Tibial nerve (tissue), 4 donors: Measurements from ENCODE around the gene SRPK2. TPM values are rescaled to one million over a fixed set of nuclear protein-coding genes. Genes with fewer than 3 reads are reported as not detected.

ENCODE experiments used
- DNase-seq, 2 donors: peaks; one replicate each; pipeline ENCODE4 v3.0.0-alpha.2; 2019; ENCODE audit warnings: low spot score in 2 of 2
- H3K27ac ChIP-seq, 4 donors: fragments of 200-600 bp; sonication (generic) in 3 of 4; one replicate each; pipeline ENCODE4 v1.5.1; 2017 to 2019; ENCODE audit warnings: mild to moderate bottlenecking in 1 of 4
- H3K27me3 ChIP-seq, 2 donors: fragments of 200-600 bp; sonication (generic) in 1 of 2; one replicate each; pipeline versions ENCODE4 v1.5.1 to v1.6.0; 2017 to 2019
- H3K36me3 ChIP-seq, 3 donors: fragments of 200-600 bp; sonication (generic); one replicate each; pipeline ENCODE4 v1.5.1; 2018 to 2019
- H3K4me1 ChIP-seq, 4 donors: fragments of 200-600 bp; sonication (generic) in 3 of 4; one replicate each; pipeline ENCODE4 v1.5.1; 2017 to 2019
- H3K4me3 ChIP-seq, 4 donors: fragments of 200-600 bp; sonication (generic) in 3 of 4; one replicate each; pipeline ENCODE4 v1.5.1; 2017 to 2019; ENCODE audit warnings: mild to moderate bottlenecking in 1 of 4, moderate library complexity in 1 of 4
- H3K9me3 ChIP-seq, 4 donors: fragments of 200-600 bp; sonication (generic) in 3 of 4; one replicate each; pipeline ENCODE4 v1.5.1; 2017 to 2019
- EP300 ChIP-seq, 2 donors: sonication (generic); formaldehyde crosslinking; IDR thresholded peaks; one replicate each; pipeline ENCODE4 v1.6.1; 2017; ENCODE audit warnings: antibody characterized with exemption in 2 of 2, mild to moderate bottlenecking in 1 of 2
- POLR2A ChIP-seq, 2 donors: fragments of 450-650 bp; IDR thresholded peaks; one replicate each; pipeline ENCODE4 v1.6.1; 2017; ENCODE audit warnings: antibody characterized with exemption in 2 of 2, mild to moderate bottlenecking in 2 of 2, moderate library complexity in 2 of 2
- WGBS, 2 donors: methylation state at CpG; one replicate each; pipeline ENCODE4 v1.1.5; 2018; 5-methylcytosine and 5-hydroxymethylcytosine counted together
- total RNA-seq, 4 donors: library from RNA; depleted of rRNA; stranded (reverse); fragments of >200 nt; gene quantifications; one replicate each; pipeline ENCODE4 v1.1.0, GENCODE V29; 2016
- TF ChIP-seq, protein P1 (sequence below), 5 experiments: fragments of 200-600 bp in 3 of 5; fragments of 450-650 bp in 2 of 5; sonication (generic) in 3 of 5; IDR thresholded peaks; one replicate each; pipeline ENCODE4 v1.5.1; 2016 to 2019; ENCODE audit warnings: antibody characterized with exemption in 5 of 5, mild to moderate bottlenecking in 3 of 5, moderate library complexity in 2 of 5

The SRPK2 gene
- total RNA-seq, 4 donors from 2014 or later = 54.1 to 94.4 (median 61.9) TPM

DNA sequence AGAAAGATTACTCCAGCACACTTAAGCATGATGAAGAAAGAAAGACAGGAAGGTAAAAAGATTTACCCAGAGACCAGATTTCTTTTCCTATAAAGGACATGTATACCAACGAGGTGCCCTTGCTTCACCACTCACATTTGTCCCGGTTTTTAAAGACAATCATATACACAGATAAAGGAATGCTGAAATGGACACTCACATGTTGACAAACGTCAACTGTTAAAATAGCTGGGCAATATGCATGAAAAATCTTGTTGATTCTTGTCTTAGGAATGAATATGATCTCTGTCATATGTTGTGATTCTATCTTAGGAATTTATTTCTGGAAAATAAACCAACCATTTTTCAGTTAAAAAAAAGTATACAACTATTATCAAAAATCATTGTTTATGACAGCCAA, 158.2 kb downstream of the SRPK2 start:
- no peak overlapping the region for H3K27ac ChIP-seq
- H3K4me3 ChIP-seq = no peak overlapping the region
- H3K36me3 ChIP-seq = peaks cover 0 to 19% (median 0%) of the 10 kb centered on the region in 3 donors
- H3K9me3 ChIP-seq = peaks cover 0 to 8% (median 0%) of the 10 kb centered on the region in 4 donors
- TF ChIP-seq EP300 (IDR thresholded peaks at IDR 0.05) (no peak), POLR2A (IDR thresholded peaks at IDR 0.05) (no peak)
- TF ChIP-seq, protein P1, sequence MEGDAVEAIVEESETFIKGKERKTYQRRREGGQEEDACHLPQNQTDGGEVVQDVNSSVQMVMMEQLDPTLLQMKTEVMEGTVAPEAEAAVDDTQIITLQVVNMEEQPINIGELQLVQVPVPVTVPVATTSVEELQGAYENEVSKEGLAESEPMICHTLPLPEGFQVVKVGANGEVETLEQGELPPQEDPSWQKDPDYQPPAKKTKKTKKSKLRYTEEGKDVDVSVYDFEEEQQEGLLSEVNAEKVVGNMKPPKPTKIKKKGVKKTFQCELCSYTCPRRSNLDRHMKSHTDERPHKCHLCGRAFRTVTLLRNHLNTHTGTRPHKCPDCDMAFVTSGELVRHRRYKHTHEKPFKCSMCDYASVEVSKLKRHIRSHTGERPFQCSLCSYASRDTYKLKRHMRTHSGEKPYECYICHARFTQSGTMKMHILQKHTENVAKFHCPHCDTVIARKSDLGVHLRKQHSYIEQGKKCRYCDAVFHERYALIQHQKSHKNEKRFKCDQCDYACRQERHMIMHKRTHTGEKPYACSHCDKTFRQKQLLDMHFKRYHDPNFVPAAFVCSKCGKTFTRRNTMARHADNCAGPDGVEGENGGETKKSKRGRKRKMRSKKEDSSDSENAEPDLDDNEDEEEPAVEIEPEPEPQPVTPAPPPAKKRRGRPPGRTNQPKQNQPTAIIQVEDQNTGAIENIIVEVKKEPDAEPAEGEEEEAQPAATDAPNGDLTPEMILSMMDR (IDR thresholded peaks at IDR 0.05) = no peak
- no peak for DNase-seq
- H3K4me1 ChIP-seq = peaks cover 0 to 5% (median 2%) of the 10 kb centered on the region in 4 donors
- WGBS, 2 donors = 46 to 50% methylated on average over 3 of the region's 3 CpGs
- H3K27me3 ChIP-seq = no peaks in the 10 kb centered on the region

DNA sequence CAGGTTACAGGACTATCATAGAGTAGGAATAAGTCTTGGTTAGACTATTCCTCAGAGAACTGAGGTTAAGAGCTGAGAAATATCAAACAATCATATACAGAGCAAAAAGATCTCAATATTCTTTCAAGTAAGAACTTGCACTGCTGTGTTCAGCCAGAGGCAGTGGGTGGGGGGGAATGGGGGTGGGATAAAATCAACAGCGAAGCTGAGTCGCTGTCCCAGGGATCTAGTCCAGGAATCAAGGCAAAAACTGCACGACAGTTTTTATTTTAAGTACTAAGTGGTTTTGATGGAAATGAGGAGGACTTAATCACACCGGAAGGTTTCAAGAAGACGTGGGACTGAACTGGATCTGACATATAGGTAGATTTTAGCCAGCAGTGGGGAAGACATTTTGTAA, 159.1 kb downstream of the SRPK2 start:
- H3K4me3 ChIP-seq = no peak overlapping the region
- WGBS, 2 donors = 73 to 75% methylated on average over 5 of the region's 5 CpGs

DNA sequence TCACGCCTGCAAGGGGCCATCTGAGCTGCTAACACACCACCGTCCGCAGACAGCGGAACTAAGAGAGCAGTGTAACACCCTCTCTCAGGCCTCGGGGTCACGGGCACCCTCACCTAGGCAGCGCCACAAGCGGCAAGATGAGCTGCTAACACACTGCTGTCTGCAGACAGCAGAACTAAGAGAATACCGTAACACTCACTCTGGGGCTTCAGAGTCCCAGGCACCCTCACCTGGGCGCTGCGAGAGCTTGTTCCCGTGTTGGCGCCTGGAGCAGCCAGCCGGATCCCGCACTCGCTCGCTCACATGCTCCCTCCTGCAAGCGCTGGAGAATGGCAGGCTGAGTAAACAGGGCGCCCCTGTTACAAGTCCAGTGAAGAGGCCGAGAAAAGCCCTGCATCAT, 160.2 kb downstream of the SRPK2 start:
- DNase-seq = no peak
- TF ChIP-seq, protein P1 (IDR thresholded peaks at IDR 0.05) = no peak
- TF ChIP-seq EP300 (IDR thresholded peaks at IDR 0.05) (no peak), POLR2A (IDR thresholded peaks at IDR 0.05) (no peak)
- Histone ChIP-seq H3K27ac (no peak overlapping the region), H3K4me1 (peaks cover 0 to 13% (median 5%) of the 10 kb centered on the region in 4 donors), H3K27me3 (no peaks in the 10 kb centered on the region), H3K4me3 (no peak overlapping the region), H3K9me3 (peaks cover 0 to 5% (median 0%) of the 10 kb centered on the region in 4 donors), H3K36me3 (peaks cover 0 to 19% (median 0%) of the 10 kb centered on the region in 3 donors)
- 83% methylated on average over 20 of the region's 20 CpGs for WGBS, 2 donors

More for the DNA sequence above, 159.1 kb downstream of the SRPK2 start:
- Histone ChIP-seq H3K4me1 (peaks cover 0 to 13% (median 5%) of the 10 kb centered on the region in 4 donors), H3K27me3 (no peaks in the 10 kb centered on the region), H3K9me3 (peaks cover 0 to 5% (median 0%) of the 10 kb centered on the region in 4 donors), H3K36me3 (peaks cover 0 to 19% (median 0%) of the 10 kb centered on the region in 3 donors), H3K27ac (no peak overlapping the region)
- TF ChIP-seq POLR2A (IDR thresholded peaks at IDR 0.05) = no peak
- TF ChIP-seq, protein P1 (IDR thresholded peaks at IDR 0.05) = no peak
- no peak for TF ChIP-seq EP300 (IDR thresholded peaks at IDR 0.05)
- no peak for DNase-seq

DNA sequence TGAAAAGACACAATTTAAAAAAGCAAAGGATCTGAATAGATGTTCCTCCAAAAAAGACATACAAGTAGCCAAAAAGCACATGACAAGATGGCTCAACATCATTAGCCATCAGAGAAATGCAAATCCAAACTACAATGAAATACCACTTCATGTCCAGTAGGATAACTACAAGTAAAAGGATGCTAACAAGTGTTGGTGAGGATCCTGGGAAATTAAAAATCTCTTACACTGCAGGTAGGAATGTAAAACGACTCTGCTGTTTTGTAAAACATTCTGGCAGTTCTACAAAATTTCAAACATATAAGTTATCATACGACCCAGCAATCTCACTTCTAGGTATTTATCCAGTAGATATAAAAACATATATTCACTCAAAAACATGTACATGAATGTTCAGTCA, 161.3 kb downstream of the SRPK2 start:
- Histone ChIP-seq H3K9me3 (peaks cover 0 to 5% (median 0%) of the 10 kb centered on the region in 4 donors), H3K27me3 (no peaks in the 10 kb centered on the region), H3K27ac (no peak overlapping the region), H3K4me3 (no peak overlapping the region), H3K4me1 (peaks cover 0 to 24% (median 7%) of the 10 kb centered on the region in 4 donors), H3K36me3 (peaks cover 0 to 19% (median 0%) of the 10 kb centered on the region in 3 donors)
- TF ChIP-seq, protein P1 (IDR thresholded peaks at IDR 0.05) = no peak
- TF ChIP-seq POLR2A (IDR thresholded peaks at IDR 0.05) (no peak), EP300 (IDR thresholded peaks at IDR 0.05) (no peak)
- WGBS, 2 donors = 91 to 95% methylated on average over 2 of the region's 2 CpGs
- no peak for DNase-seq

DNA sequence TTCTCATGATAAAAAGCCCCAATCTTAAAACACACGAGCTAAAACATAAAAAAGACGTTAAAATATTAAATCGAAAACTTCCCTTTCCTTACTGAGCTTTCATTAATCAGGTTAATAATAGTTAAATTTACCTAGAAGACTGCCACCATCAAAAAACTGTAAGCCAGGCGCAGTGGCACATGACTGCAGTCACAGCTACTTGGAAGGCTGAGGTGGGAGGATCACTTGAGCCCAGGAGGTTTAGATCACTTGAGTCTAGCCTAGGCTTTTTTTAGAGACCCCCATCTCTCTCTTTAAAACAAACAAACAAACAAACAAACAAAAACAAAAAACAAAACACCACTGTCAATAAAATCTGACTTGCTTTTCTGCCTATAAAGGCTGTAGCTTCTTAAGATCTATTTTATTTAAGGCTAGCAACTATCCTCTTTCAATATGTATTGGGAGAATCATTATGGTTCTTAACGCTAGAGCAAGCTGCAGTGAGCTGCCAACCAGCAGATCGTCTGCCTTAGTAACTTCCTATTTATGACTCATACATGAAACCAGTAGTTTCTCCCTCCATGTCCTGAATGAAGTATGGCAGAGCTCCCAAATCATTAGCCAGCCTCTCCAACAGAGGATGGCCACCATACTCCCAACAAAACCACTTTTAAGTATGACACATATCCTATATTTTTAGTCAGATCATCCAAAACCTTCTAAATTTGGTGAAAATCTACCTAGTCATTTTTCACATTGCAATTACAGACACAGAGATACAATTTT, 163.7 kb downstream of the SRPK2 start:
- H3K27ac ChIP-seq = no peak overlapping the region
- peaks cover 0 to 30% (median 12%) of the 10 kb centered on the region in 4 donors for H3K4me1 ChIP-seq
- no peak for DNase-seq
- WGBS, 2 donors = 66 to 69% methylated on average over 6 of the region's 6 CpGs
- peaks cover 0 to 5% (median 0%) of the 10 kb centered on the region in 4 donors for H3K9me3 ChIP-seq
- H3K4me3 ChIP-seq = no peak overlapping the region
- no peak for TF ChIP-seq EP300 (IDR thresholded peaks at IDR 0.05)
- TF ChIP-seq, protein P1 (IDR thresholded peaks at IDR 0.05) = no peak
- TF ChIP-seq POLR2A (IDR thresholded peaks at IDR 0.05) = no peak
- H3K27me3 ChIP-seq = no peaks in the 10 kb centered on the region
- peaks cover 0 to 7% (median 0%) of the 10 kb centered on the region in 3 donors for H3K36me3 ChIP-seq
